Hepatocyte (in vitro differentiated cells): ENCODE measurements around the gene IFI35. TPM values are rescaled to one million over a fixed set of nuclear protein-coding genes. Genes with fewer than 3 reads are reported as not detected.

ENCODE experiments used
- DNase-seq: peaks from one replicate; pipeline ENCODE4 v3.0.0-alpha.2; 2016; ENCODE audit warnings: low spot score
- H2AFZ ChIP-seq: fragments of 200-600 bp; sonication (generic); 2 replicates; pipeline ENCODE4 v1.6.0; 2016; ENCODE audit warnings: antibody characterized with exemption, mild to moderate bottlenecking
- H3K27ac ChIP-seq: fragments of 200-600 bp; sonication (generic); 2 replicates; pipeline ENCODE4 v1.5.1; 2016; ENCODE audit warnings: mild to moderate bottlenecking
- H3K27me3 ChIP-seq: fragments of 200-600 bp; sonication (generic); 2 replicates; pipeline ENCODE4 v1.6.1; 2016
- H3K36me3 ChIP-seq: fragments of 200-600 bp; sonication (generic); replicated peaks from 2 replicates; pipeline ENCODE4 v1.5.1; 2016; ENCODE audit warnings: low read depth; ENCODE audit not compliant: insufficient read depth
- H3K4me1 ChIP-seq: fragments of 200-600 bp; sonication (generic); 2 replicates; pipeline ENCODE4 v1.5.1; 2016; ENCODE audit warnings: mild to moderate bottlenecking, moderate library complexity; ENCODE audit not compliant: insufficient read depth
- H3K4me2 ChIP-seq: fragments of 200-600 bp; sonication (generic); 2 replicates; pipeline ENCODE4 v1.6.0; 2016
- H3K4me3 ChIP-seq: fragments of 200-600 bp; sonication (generic); 2 replicates; pipeline ENCODE4 v1.5.1; 2016; ENCODE audit warnings: mild to moderate bottlenecking
- H3K79me2 ChIP-seq: fragments of 200-600 bp; sonication (generic); 2 replicates; pipeline ENCODE4 v1.6.0; 2017; ENCODE audit warnings: mild to moderate bottlenecking
- H3K9me2 ChIP-seq: fragments of 200-600 bp; sonication (generic); replicated peaks from 2 replicates; pipeline ENCODE4 v1.6.0; 2017; ENCODE audit warnings: mild to moderate bottlenecking; ENCODE audit not compliant: insufficient read depth
- H3K9me3 ChIP-seq: fragments of 200-600 bp; sonication (generic); 2 replicates; pipeline ENCODE4 v1.5.1; 2016; ENCODE audit warnings: low read depth, mild to moderate bottlenecking
- H4K20me1 ChIP-seq: fragments of 200-600 bp; sonication (generic); 2 replicates; pipeline ENCODE4 v1.6.0; 2016; ENCODE audit warnings: mild to moderate bottlenecking; ENCODE audit not compliant: insufficient read depth, poor library complexity, severe bottlenecking
- EZH2 ChIP-seq: fragments of 200-600 bp; sonication (generic); IDR thresholded peaks from 2 replicates; pipeline ENCODE4 v1.6.1; 2016; ENCODE audit warnings: antibody characterized with exemption, mild to moderate bottlenecking, borderline replicate concordance
- EZH2phosphoT487 ChIP-seq: fragments of 200-600 bp; sonication (generic); IDR thresholded peaks from one replicate; pipeline ENCODE4 v1.6.1; 2018; ENCODE audit warnings: antibody characterized with exemption, mild to moderate bottlenecking, low read depth, moderate library complexity; ENCODE audit not compliant: unreplicated experiment, severe bottlenecking
- WGBS: methylation state at CpG from one replicate; pipeline ENCODE4 v1.1.6; 2016; ENCODE audit warnings: low lambda C conversion rate; ENCODE audit errors: missing lambda C conversion rate; 5-methylcytosine and 5-hydroxymethylcytosine counted together
- polyA plus RNA-seq: library from polyadenylated mRNA; unstranded; fragments of >200 nt; fragmentation: Nextera tagmentation; extraction: Ambion mirVana; gene quantifications from 2 replicates; pipeline ENCODE4 v1.2.1, GENCODE V29; 2016
- small RNA-seq: library from RNA; depleted of rRNA; stranded (forward); fragments of <200 nt; gene quantifications from one replicate; pipeline ENCODE3, GENCODE V24; 2014
- total RNA-seq: library from RNA; depleted of rRNA; stranded (reverse); fragments of >200 nt; gene quantifications from 2 replicates; pipeline ENCODE4 v1.2.3, GENCODE V29; 2014
- TF ChIP-seq, protein P1 (sequence below): fragments of 200-600 bp; sonication (generic); IDR thresholded peaks from 2 replicates; pipeline ENCODE4 v1.5.1; 2016; ENCODE audit warnings: antibody characterized with exemption, mild to moderate bottlenecking; ENCODE audit not compliant: poor library complexity

Gene IFI35
- total and polyA plus RNA-seq, 2 experiments from 2014 or later = 18.4 to 27.5 TPM

DNA sequence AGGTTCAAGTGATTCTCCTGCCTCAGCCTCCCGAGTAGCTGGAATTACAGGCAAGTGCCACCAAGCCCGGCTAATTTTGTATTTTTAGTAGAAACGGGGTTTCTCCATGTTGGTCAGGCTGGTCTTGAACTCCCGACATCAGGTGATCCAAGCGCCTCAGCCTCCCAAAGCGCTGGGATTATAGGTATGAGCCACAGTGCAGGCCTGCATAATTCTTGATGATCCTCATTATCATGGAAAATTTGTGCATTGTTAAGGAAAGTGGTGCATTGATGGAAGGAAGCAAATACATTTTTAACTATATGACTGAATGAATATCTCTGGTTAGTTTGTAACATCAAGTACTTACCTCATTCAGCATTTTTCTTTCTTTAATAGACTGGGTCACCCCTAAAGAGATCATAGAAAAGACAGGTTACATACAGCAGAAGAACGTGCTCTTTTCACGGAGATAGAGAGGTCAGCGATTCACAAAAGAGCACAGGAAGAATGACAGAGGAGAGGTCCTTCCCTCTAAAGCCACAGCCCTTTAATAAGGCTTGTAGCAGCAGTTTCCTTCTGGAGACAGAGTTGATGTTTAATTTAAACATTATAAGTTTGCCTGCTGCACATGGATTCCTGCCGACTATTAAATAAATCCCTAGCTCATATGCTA lies 56.5 kb downstream of the IFI35 start:
- no peak for DNase-seq
- Histone ChIP-seq H3K4me2 (no peak overlapping the region), H3K9me2 (no peaks in the 10 kb centered on the region), H3K27me3 (no peaks in the 10 kb centered on the region), H3K27ac (no peak overlapping the region), H3K36me3 (no peaks in the 10 kb centered on the region), H3K79me2 (no peaks in the 10 kb centered on the region), H4K20me1 (no peaks in the 10 kb centered on the region), H2AFZ (no peak overlapping the region), H3K4me3 (no peak overlapping the region), H3K9me3 (no peaks in the 10 kb centered on the region), H3K4me1 (no peaks in the 10 kb centered on the region)
- TF ChIP-seq EZH2 (no peak), EZH2phosphoT487 (no peak)
- TF ChIP-seq, protein P1, sequence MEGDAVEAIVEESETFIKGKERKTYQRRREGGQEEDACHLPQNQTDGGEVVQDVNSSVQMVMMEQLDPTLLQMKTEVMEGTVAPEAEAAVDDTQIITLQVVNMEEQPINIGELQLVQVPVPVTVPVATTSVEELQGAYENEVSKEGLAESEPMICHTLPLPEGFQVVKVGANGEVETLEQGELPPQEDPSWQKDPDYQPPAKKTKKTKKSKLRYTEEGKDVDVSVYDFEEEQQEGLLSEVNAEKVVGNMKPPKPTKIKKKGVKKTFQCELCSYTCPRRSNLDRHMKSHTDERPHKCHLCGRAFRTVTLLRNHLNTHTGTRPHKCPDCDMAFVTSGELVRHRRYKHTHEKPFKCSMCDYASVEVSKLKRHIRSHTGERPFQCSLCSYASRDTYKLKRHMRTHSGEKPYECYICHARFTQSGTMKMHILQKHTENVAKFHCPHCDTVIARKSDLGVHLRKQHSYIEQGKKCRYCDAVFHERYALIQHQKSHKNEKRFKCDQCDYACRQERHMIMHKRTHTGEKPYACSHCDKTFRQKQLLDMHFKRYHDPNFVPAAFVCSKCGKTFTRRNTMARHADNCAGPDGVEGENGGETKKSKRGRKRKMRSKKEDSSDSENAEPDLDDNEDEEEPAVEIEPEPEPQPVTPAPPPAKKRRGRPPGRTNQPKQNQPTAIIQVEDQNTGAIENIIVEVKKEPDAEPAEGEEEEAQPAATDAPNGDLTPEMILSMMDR = no peak
- WGBS = 92% methylated on average over 10 of the region's 10 CpGs

Small RNA genes lying within 50 kb of the gene (small RNA-seq; reads per million reads assigned to genes)
- not detected for gene AARSD1

Other genes with a start within 250 kb of the IFI35 start
- 8.7 and 13.1 TPM in 2 replicates for gene RAMP2, start 245.6 kb upstream of the IFI35 start, total RNA-seq
- gene RAMP2, start 245.6 kb upstream of the IFI35 start, polyA plus RNA-seq = 48.7 and 62.3 TPM in 2 replicates
- 89.9 and 107 TPM in 2 replicates for gene VPS25, start 233.3 kb upstream of the IFI35 start, total RNA-seq
- 121 and 125 TPM in 2 replicates for gene VPS25, start 233.3 kb upstream of the IFI35 start, polyA plus RNA-seq
- gene WNK4, start 226.2 kb upstream of the IFI35 start, total RNA-seq = 1.0 and 1.5 TPM in 2 replicates
- 1.7 and 2.2 TPM in 2 replicates for gene WNK4, start 226.2 kb upstream of the IFI35 start, polyA plus RNA-seq
- gene COA3, start 208.1 kb upstream of the IFI35 start, total RNA-seq = 117 and 133 TPM in 2 replicates
- 219 and 252 TPM in 2 replicates for gene COA3, start 208.1 kb upstream of the IFI35 start, polyA plus RNA-seq
- gene CNTD1, start 207.9 kb upstream of the IFI35 start, total RNA-seq = 0.08 and 1.2 TPM in 2 replicates
- 1.5 and 2.4 TPM in 2 replicates for gene CNTD1, start 207.9 kb upstream of the IFI35 start, polyA plus RNA-seq
- gene BECN1, start 182.5 kb upstream of the IFI35 start, total RNA-seq = 68.7 and 73.4 TPM in 2 replicates
- gene BECN1, start 182.5 kb upstream of the IFI35 start, polyA plus RNA-seq = 70.4 and 75.2 TPM in 2 replicates
- gene PSME3, start 173.4 kb upstream of the IFI35 start, total RNA-seq = 86.4 and 89.0 TPM in 2 replicates
- gene PSME3, start 173.4 kb upstream of the IFI35 start, polyA plus RNA-seq = 99.4 and 99.5 TPM in 2 replicates
- gene AOC2, start 162.2 kb upstream of the IFI35 start, total RNA-seq = 0.92 and 1.1 TPM in 2 replicates
- gene AOC2, start 162.2 kb upstream of the IFI35 start, polyA plus RNA-seq = 1.3 and 2.2 TPM in 2 replicates
- 1.0 and 1.9 TPM in 2 replicates for gene AOC3, start 155.6 kb upstream of the IFI35 start, total RNA-seq
- 2.3 and 2.5 TPM in 2 replicates for gene AOC3, start 155.6 kb upstream of the IFI35 start, polyA plus RNA-seq
- gene G6PC1, start 106.0 kb upstream of the IFI35 start, total RNA-seq = 14.2 and 18.2 TPM in 2 replicates
- 8.2 and 24.2 TPM in 2 replicates for gene G6PC1, start 106.0 kb upstream of the IFI35 start, polyA plus RNA-seq
- 16.9 and 25.8 TPM in 2 replicates for gene AARSD1, start 42.3 kb upstream of the IFI35 start, total RNA-seq
- gene AARSD1, start 42.3 kb upstream of the IFI35 start, polyA plus RNA-seq = 41.0 and 50.5 TPM in 2 replicates
- 0.64 and 2.4 TPM in 2 replicates for gene PTGES3L, start 26.7 kb upstream of the IFI35 start, total RNA-seq
- gene PTGES3L, start 26.7 kb upstream of the IFI35 start, polyA plus RNA-seq = 0.40 and 0.73 TPM in 2 replicates
- 8.0 and 11.4 TPM in 2 replicates for gene RUNDC1, start 26.2 kb upstream of the IFI35 start, total RNA-seq
- 19.6 and 20.3 TPM in 2 replicates for gene RUNDC1, start 26.2 kb upstream of the IFI35 start, polyA plus RNA-seq
- 1,020 and 1,179 TPM in 2 replicates for gene RPL27, start 8.4 kb upstream of the IFI35 start, total RNA-seq
- 580 and 602 TPM in 2 replicates for gene RPL27, start 8.4 kb upstream of the IFI35 start, polyA plus RNA-seq
- 181 and 207 TPM in 2 replicates for gene VAT1, start 15.6 kb downstream of the IFI35 start, total RNA-seq
- gene VAT1, start 15.6 kb downstream of the IFI35 start, polyA plus RNA-seq = 219 and 251 TPM in 2 replicates
- gene RND2, start 18.4 kb downstream of the IFI35 start, total RNA-seq = 4.6 and 6.3 TPM in 2 replicates
- 2.6 and 3.2 TPM in 2 replicates for gene RND2, start 18.4 kb downstream of the IFI35 start, polyA plus RNA-seq
- 4.8 and 8.0 TPM in 2 replicates for gene BRCA1, start 118.6 kb downstream of the IFI35 start, total RNA-seq
- gene BRCA1, start 118.6 kb downstream of the IFI35 start, polyA plus RNA-seq = 6.2 and 7.0 TPM in 2 replicates
- gene NBR1, start 164.4 kb downstream of the IFI35 start, total RNA-seq = 82.4 and 82.7 TPM in 2 replicates
- gene NBR1, start 164.4 kb downstream of the IFI35 start, polyA plus RNA-seq = 37.6 and 37.7 TPM in 2 replicates
- gene TMEM106A, start 205.1 kb downstream of the IFI35 start, total RNA-seq = 6.7 and 11.4 TPM in 2 replicates
- 7.2 and 8.4 TPM in 2 replicates for gene TMEM106A, start 205.1 kb downstream of the IFI35 start, polyA plus RNA-seq
- not detected in 2 replicates for gene CCDC200, start 221.8 kb downstream of the IFI35 start, total RNA-seq
- 2.8 and 3.2 TPM in 2 replicates for gene CCDC200, start 221.8 kb downstream of the IFI35 start, polyA plus RNA-seq
- gene RNU2-1, start 227.2 kb downstream of the IFI35 start, total RNA-seq = not detected in 2 replicates
- gene RNU2-1, start 227.2 kb downstream of the IFI35 start, polyA plus RNA-seq = 2.9 TPM in 1 of 2 replicates, not detected in the other